ENCODE data around the gene PSKH1. TPM values are rescaled to one million over a fixed set of nuclear protein-coding genes. Genes with fewer than 3 reads are reported as not detected.

The PSKH1 gene
- total and polyA plus RNA-seq, 9 of the 15 experiments (the other 6 are each of a cell fraction or from before 2014, with no cell fraction given): 0.96 to 20.9 (median 9.4) TPM

GRCh38 chr16:67968400-67969253 is 75.6 kb downstream of the PSKH1 start, which contains the start of gene SLC12A4 (continued):
- TF ChIP-seq E2F1 (CRISPR knock-in tag; IDR thresholded peaks at IDR 0.05) (peak; percentile 67), SP1 (CRISPR knock-in tag; IDR thresholded peaks at IDR 0.05) (peak; percentile 92), ZBTB17 (CRISPR knock-in tag; IDR thresholded peaks at IDR 0.05) (no peak), ZNF717 (CRISPR knock-in tag; IDR thresholded peaks at IDR 0.05) (no peak), MAFG (tag; conservative IDR thresholded peaks at IDR 0.05) (no peak), ATF1 (CRISPR knock-in tag; IDR thresholded peaks at IDR 0.05) (no peak), ATF1 (tag; IDR thresholded peaks at IDR 0.05) (no peak), ZNF77 (CRISPR knock-in tag; IDR thresholded peaks at IDR 0.05) (no peak), DACH1 (IDR thresholded peaks at IDR 0.05; ENCODE audit: partially characterized antibody) (peak; percentile 78), SOX6 (IDR thresholded peaks at IDR 0.05) (peak; percentile 19; the same call in 1 of the 2 replicates), FUS (optimal IDR thresholded peaks at IDR 0.05; ENCODE audit: low read depth, low read length) (peak; percentile 64), MIER1 (IDR thresholded peaks at IDR 0.05; ENCODE audit: low read depth) (0 out of 2 replicates have a peak, but pooled peaks have one; percentile 71), NR2C2 (CRISPR knock-in tag; IDR thresholded peaks at IDR 0.05) (no peak), NR2C2 (tag; IDR thresholded peaks at IDR 0.05) (0 out of 2 replicates have a peak, but pooled peaks have one; percentile 36), EGR1 (conservative IDR thresholded peaks at IDR 0.05) (peak; percentile 87), RUNX1 (IDR thresholded peaks at IDR 0.05; ENCODE audit: low read depth) (no peak), ZKSCAN8 (CRISPR knock-in tag; IDR thresholded peaks at IDR 0.05) (no peak), XRCC4 (IDR thresholded peaks at IDR 0.05; ENCODE audit: extremely low read depth, insufficient read depth, insufficient read length) (no peak), TOE1 (IDR thresholded peaks at IDR 0.05; ENCODE audit: borderline replicate concordance) (peak; percentile 38; the same call in 1 of the 2 replicates), TOE1 (CRISPR knock-in tag; IDR thresholded peaks at IDR 0.05; ENCODE audit: borderline replicate concordance, low read depth) (no peak), HBP1 (CRISPR knock-in tag; IDR thresholded peaks at IDR 0.05) (no peak), ZNF639 (CRISPR knock-in tag; conservative IDR thresholded peaks at IDR 0.05 in 1 of 2, IDR thresholded peaks at IDR 0.05 in 1 of 2) (peak in 1 of 2 experiments; percentile 94; a peak in 2 of 4 replicates), ZFP91 (CRISPR knock-in tag; IDR thresholded peaks at IDR 0.05) (no peak), EP400 (IDR thresholded peaks at IDR 0.05) (peak; percentile 27; the same call in 1 of the 2 replicates)
